T-cell (primary cell): ENCODE results near the gene CDK17. TPM values are rescaled to one million over a fixed set of nuclear protein-coding genes. Genes with fewer than 3 reads are reported as not detected.

Source experiments
- ATAC-seq, 4 experiments: fragments of 200-7000 bp in 3 of 4; fragments of 150-1000 bp in 1 of 4; cut with Tn5 transposase; replicated peaks in 1 of 4; 1 replicate in 3 of 4; 2 replicates in 1 of 4; pipeline ENCODE4 v1.10.0; 2021; ENCODE audit warnings: moderate library complexity in 3 of 4, mild to moderate bottlenecking in 2 of 4, moderate number of reproducible peaks in 1 of 4
- CTCF ChIA-PET, 2 donors: fragments of 300-600 bp; sonication (Branson Sonifier 250); formaldehyde crosslinking; loops; one replicate each; lab custom pipeline; 2022; ENCODE audit warnings: antibody characterized with exemption in 2 of 2; lab: Charles Lee
- POLR2A ChIA-PET, 2 donors: fragments of 300-600 bp; sonication (Branson Sonifier 250); formaldehyde crosslinking; loops; one replicate each; lab custom pipeline; 2022; ENCODE audit warnings: antibody characterized with exemption in 2 of 2; lab: Charles Lee
- DNase-seq, 35 experiments: peaks; one replicate each; pipeline versions ENCODE4 v3.0.0 to v3.0.0-alpha.2; 2013 to 2023
- H3K27ac ChIP-seq: one replicate; pipeline ENCODE4 v1.5.1; 2013; ENCODE audit warnings: low read length
- H3K27me3 ChIP-seq, 2 experiments: replicated peaks in 1 of 2; 1 replicate in 1 of 2; 2 replicates in 1 of 2; pipeline versions ENCODE4 v1.6.1 to v1.7.0; 2013; ENCODE audit warnings: low read length in 1 of 2, mixed read lengths in 1 of 2; ENCODE audit not compliant: control insufficient read depth in 2 of 2, insufficient read depth in 2 of 2; ENCODE audit errors: extremely low read depth in 1 of 2
- H3K36me3 ChIP-seq, 2 donors: 1 replicate in 1 of 2; 2 replicates in 1 of 2; pipeline versions ENCODE4 v1.6.1 to v1.7.0; 2013; ENCODE audit warnings: low read length in 1 of 2; ENCODE audit not compliant: control insufficient read depth in 2 of 2, insufficient read depth in 1 of 2; ENCODE audit errors: extremely low read depth in 1 of 2
- H3K4me1 ChIP-seq, 2 experiments: 1 replicate in 1 of 2; 2 replicates in 1 of 2; pipeline versions ENCODE4 v1.6.1 to v1.7.0; 2013; ENCODE audit warnings: low read length in 2 of 2, mixed read lengths in 1 of 2; ENCODE audit not compliant: insufficient read depth in 2 of 2, control insufficient read depth in 1 of 2; ENCODE audit errors: extremely low read depth in 1 of 2
- H3K4me3 ChIP-seq, 2 donors: 1 replicate in 1 of 2; 2 replicates in 1 of 2; pipeline versions ENCODE4 v1.5.1 to v1.7.0; 2013; ENCODE audit warnings: mild to moderate bottlenecking in 2 of 2, low read length in 1 of 2, moderate library complexity in 1 of 2; ENCODE audit not compliant: control insufficient read depth in 1 of 2; ENCODE audit errors: extremely low read depth in 1 of 2
- H3K9me3 ChIP-seq: 2 replicates; pipeline ENCODE4 v1.7.0; 2013
- H3K27ac Mint-ChIP-seq, 2 donors: one replicate each; pipeline ENCODE4 v1.8.0; 2020 to 2021; ENCODE audit warnings: mild to moderate bottlenecking in 2 of 2, mixed read lengths in 2 of 2
- H3K27me3 Mint-ChIP-seq, 2 donors: one replicate each; pipeline ENCODE4 v1.8.0; 2021 to 2022; ENCODE audit warnings: mixed read lengths in 2 of 2
- H3K36me3 Mint-ChIP-seq: one replicate; pipeline ENCODE4 v1.8.0; 2021; ENCODE audit warnings: mixed read lengths
- H3K4me1 Mint-ChIP-seq, 3 donors: one replicate each; pipeline ENCODE4 v1.8.0; 2020 to 2022; ENCODE audit warnings: mixed read lengths in 3 of 3, mild to moderate bottlenecking in 1 of 3
- H3K4me3 Mint-ChIP-seq, 3 donors: one replicate each; pipeline ENCODE4 v1.8.0; 2020 to 2022; ENCODE audit warnings: mild to moderate bottlenecking in 3 of 3, mixed read lengths in 3 of 3, moderate library complexity in 3 of 3
- H3K9me3 Mint-ChIP-seq, 3 donors: one replicate each; pipeline ENCODE4 v1.8.0; 2020 to 2022; ENCODE audit warnings: mixed read lengths in 3 of 3
- WGBS: methylation state at CpG from one replicate; pipeline ENCODE4 v1.1.5; 2013; ENCODE audit warnings: missing lambda C conversion rate; ENCODE audit not compliant: insufficient coverage; 5-methylcytosine and 5-hydroxymethylcytosine counted together
- total RNA-seq, 35 experiments: library from RNA in 6 of 35; stranded (reverse) in 6 of 35; fragments of 120-200 nt in 1 of 35; gene quantifications; one replicate each; pipeline versions ENCODE4 v1.2.1 to v1.2.4 and lab custom pipeline; 2013 to 2026

The CDK17 gene
- total RNA-seq, 5 donors from 2014 or later (not counting 1 experiment from before 2014, with no cell fraction given), result 56.4 to 114 (median 72.2) TPM

DNA sequence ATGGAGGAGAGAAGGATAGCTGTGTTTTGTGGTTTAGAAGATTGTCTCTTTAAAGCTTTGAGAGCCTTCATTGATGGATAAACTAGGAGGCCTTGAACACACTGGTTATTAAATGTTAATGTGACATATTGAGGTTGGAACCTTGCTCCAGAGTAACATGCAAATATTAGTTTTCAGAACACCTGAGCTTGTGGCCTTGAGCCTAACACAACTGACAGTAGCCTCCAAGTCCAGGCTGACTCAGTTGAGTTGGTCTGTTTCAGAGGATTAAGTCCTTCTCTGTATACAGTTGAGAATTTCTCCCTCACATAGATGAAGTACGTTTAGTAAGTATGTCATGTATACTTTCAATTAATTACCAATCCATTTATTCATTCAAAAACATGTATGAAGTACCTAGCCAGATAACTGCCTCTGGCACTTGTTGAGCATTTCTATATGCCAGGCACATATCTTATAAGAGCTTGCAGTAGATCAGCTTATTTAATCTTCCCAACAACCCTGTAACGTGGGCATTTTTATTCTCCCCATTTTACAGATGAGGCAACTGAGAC is 142.6 kb downstream of the CDK17 start:
- DNase-seq (no peak), ATAC-seq (no peak)
- H3K4me3 ChIP-seq, result no peak overlapping the region
- ChIA-PET CTCF (interaction anchor here (0.6 to 1.0 kb wide), 5 partner anchors 120 to 357 kb away, joined by 3 to 11 read pairs (median 4); no protein-coding TSS in a partner anchor), POLR2A (interaction anchor here (0.6 to 0.7 kb wide), 2 partner anchors 10 to 1301 kb away, joined by 4 to 11 read pairs; no protein-coding TSS in a partner anchor)
- peaks cover 6 to 32% of the 10 kb centered on the region in 2 experiments for H3K4me1 ChIP-seq
- no peaks in the 10 kb centered on the region for H3K27me3 ChIP-seq
- Mint-ChIP-seq H3K27me3 (no peaks in the 10 kb centered on the region), H3K4me1 (peaks cover 9 to 20% (median 18%) of the 10 kb centered on the region in 3 donors), H3K36me3 (peaks cover 33% of the 10 kb centered on the region), H3K4me3 (no peak overlapping the region), H3K9me3 (no peaks in the 10 kb centered on the region), H3K27ac (no peak overlapping the region)
- no CpG with 5 or more reads among the region's 2 CpGs for WGBS
- peak overlapping the region; percentile 32 for H3K27ac ChIP-seq
- H3K36me3 ChIP-seq, result peaks cover 12 to 49% of the 10 kb centered on the region in 2 donors
- H3K9me3 ChIP-seq, result no peaks in the 10 kb centered on the region

GRCh38 chr12:96256672-96257361 is 143.4 kb downstream of the CDK17 start:
- H3K27ac Mint-ChIP-seq, result no peak overlapping the region
- WGBS, result 90% methylated on average over 4 of the region's 7 CpGs
- no peak overlapping the region for H3K4me3 Mint-ChIP-seq
- H3K4me1 Mint-ChIP-seq, result peaks cover 9 to 27% (median 26%) of the 10 kb centered on the region in 3 donors
- no peaks in the 10 kb centered on the region for H3K9me3 Mint-ChIP-seq
- Histone ChIP-seq H3K4me3 (no peak overlapping the region), H3K27ac (peak overlapping the region; percentile 26), H3K27me3 (no peaks in the 10 kb centered on the region), H3K36me3 (peaks cover 12 to 50% of the 10 kb centered on the region in 2 donors), H3K9me3 (no peaks in the 10 kb centered on the region), H3K4me1 (peaks cover 6 to 32% of the 10 kb centered on the region in 2 experiments)
- POLR2A ChIA-PET, result no interaction called here
- DNase-seq (no peak), ATAC-seq (no peak)
- peaks cover 41% of the 10 kb centered on the region for H3K36me3 Mint-ChIP-seq
- CTCF ChIA-PET, result interaction anchor here in 1 of 2 donors (0.6 to 1.0 kb wide), 2 partner anchors 191 to 220 kb away, joined by 3 to 11 read pairs; no protein-coding TSS in a partner anchor
- no peaks in the 10 kb centered on the region for H3K27me3 Mint-ChIP-seq

DNA sequence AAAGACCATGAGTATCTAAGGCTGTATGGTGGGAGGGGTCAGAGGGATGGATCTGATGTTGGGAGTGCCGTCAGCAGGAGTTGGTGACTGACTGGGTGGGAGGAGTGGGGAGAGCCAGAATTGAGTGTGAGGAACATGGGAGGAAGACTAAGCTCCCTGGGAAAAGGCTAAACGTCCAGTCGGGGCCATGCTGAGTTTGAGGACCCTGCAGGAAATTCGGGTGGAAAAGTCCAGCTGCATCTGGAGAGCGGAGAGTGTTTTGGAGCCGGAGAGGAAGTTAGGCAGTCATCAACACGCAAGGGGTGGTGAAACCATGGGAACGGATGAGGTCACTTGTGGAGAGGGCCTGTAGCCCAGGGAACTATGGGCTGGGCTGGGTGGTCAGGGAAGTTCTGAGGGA is 145.2 kb downstream of the CDK17 start:
- peak overlapping the region; percentile 65 to 70 for H3K27ac Mint-ChIP-seq
- WGBS, result 96% methylated on average over 8 of the region's 8 CpGs
- CTCF ChIA-PET, result interaction anchor here in 1 of 2 donors (0.6 kb wide), 1 partner anchor 156 kb away, joined by 5 read pairs; no protein-coding TSS in a partner anchor
- POLR2A ChIA-PET, result interaction anchor here (0.5 to 1.2 kb wide), 3 partner anchors 11 to 189 kb away, joined by 3 to 5 read pairs (median 3); no protein-coding TSS in a partner anchor
- Histone ChIP-seq H3K36me3 (peaks cover 15 to 49% of the 10 kb centered on the region in 2 donors), H3K9me3 (no peaks in the 10 kb centered on the region), H3K4me3 (no peak overlapping the region), H3K27me3 (no peaks in the 10 kb centered on the region), H3K27ac (no peak overlapping the region), H3K4me1 (peaks cover 6 to 36% of the 10 kb centered on the region in 2 experiments)
- H3K4me3 Mint-ChIP-seq, result no peak overlapping the region
- no peak for ATAC-seq
- no peaks in the 10 kb centered on the region for H3K9me3 Mint-ChIP-seq
- DNase-seq, result no peak
- H3K4me1 Mint-ChIP-seq, result peaks cover under 1 to 38% (median 36%) of the 10 kb centered on the region in 3 donors
- no peaks in the 10 kb centered on the region for H3K27me3 Mint-ChIP-seq
- peaks cover 50% of the 10 kb centered on the region for H3K36me3 Mint-ChIP-seq

DNA sequence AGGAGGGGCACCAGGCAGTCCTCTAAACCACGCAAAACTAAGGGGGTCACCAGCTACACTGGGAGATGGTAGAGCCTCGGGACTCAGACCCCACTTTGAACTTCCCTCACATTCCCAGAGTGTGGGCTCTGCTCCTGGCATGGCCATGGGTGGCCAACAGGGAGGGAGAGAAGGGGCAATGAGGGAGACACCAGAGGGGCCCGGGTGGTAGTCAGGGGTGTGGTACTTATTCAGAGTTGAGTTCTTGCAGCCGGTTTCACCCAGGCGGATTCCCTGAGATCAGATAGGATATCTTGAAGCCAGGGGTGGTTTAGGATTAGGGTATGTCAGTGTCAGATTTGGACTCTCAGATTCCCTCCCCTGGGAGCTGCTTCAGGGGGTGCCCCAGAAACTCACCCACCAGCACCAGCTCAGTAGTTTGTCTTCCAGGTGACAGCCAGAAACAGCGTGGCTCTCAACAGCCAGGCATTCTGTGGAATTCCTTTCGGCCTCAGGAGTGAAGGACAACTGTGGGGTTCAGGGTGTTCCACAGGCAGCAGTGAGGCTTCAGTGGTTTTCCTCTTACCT is 150.0 kb downstream of the CDK17 start:
- peak overlapping the region; percentile 72 to 84 for H3K27ac Mint-ChIP-seq
- Histone ChIP-seq H3K27me3 (no peaks in the 10 kb centered on the region), H3K27ac (no peak overlapping the region), H3K4me3 (no peak overlapping the region), H3K9me3 (no peaks in the 10 kb centered on the region), H3K4me1 (peaks cover 0 to 29% of the 10 kb centered on the region in 2 experiments), H3K36me3 (peaks cover 32 to 71% of the 10 kb centered on the region in 2 donors)
- WGBS, result 95% methylated on average over 3 of the region's 7 CpGs
- no peak for DNase-seq
- H3K9me3 Mint-ChIP-seq, result no peaks in the 10 kb centered on the region
- CTCF ChIA-PET, result interaction anchor here in 1 of 2 donors (1.7 kb wide), 1 partner anchor 149 kb away, joined by 7 read pairs; the partner anchor contains the start of gene CDK17
- no peak for ATAC-seq
- H3K27me3 Mint-ChIP-seq, result no peaks in the 10 kb centered on the region
- H3K36me3 Mint-ChIP-seq, result peaks cover 72% of the 10 kb centered on the region
- no peak overlapping the region for H3K4me3 Mint-ChIP-seq
- POLR2A ChIA-PET, result interaction anchor here (0.6 to 1.3 kb wide), 2 partner anchors 8 to 31 kb away, joined by 3 read pairs; no protein-coding TSS in a partner anchor
- peaks cover 12 to 62% (median 59%) of the 10 kb centered on the region in 3 donors for H3K4me1 Mint-ChIP-seq

DNA sequence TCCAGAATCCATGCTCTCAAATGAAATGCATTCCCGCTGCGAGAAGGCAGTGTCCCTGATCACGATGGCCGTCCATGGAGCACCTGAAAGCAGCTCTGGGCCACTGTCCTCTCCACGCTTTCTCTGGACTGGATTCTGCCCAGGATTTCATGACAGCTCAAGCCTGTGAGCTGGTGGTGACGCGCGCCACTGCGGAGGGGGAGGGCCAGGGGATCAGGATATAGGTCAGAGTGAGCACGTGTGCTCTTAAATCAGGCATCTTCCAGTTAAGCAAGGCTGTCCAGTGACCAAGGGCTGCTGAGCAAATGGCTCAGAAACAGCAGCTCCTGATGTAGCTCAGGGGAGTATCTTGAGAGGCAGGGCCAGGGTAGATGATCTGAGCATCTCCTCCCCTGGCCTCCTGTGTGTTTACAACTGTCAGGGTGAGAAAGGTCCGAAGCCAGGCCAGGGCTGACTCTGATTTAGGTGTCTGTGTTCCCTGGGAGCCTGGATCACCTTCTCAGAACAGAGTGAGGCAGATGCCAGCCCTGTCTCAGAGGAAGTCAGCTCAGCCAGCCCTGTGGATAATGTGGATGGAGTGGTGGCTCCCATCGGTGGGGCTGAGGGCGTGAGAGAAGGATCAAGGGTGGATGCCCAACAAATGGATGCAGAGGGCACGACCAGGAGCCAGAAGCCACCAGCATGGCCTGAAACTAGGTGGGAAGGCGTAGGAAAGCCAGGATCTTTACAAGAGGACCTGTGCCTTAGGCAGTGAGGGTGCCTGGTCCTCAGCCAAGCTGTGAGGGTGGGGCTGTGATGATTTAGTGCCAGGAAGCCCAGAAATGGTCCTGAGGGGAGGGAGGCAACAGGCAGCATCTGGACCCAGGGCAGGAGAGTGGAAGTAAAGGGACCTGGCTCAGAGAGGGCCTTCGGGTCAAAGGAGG is 150.8 kb downstream of the CDK17 start:
- H3K4me1 ChIP-seq, result peaks cover 0 to 21% of the 10 kb centered on the region in 2 experiments
- Mint-ChIP-seq H3K27me3 (no peaks in the 10 kb centered on the region), H3K9me3 (no peaks in the 10 kb centered on the region), H3K27ac (peak overlapping the region; percentile 72 to 84), H3K36me3 (peaks cover 69% of the 10 kb centered on the region), H3K4me3 (no peak overlapping the region), H3K4me1 (peaks cover 12 to 66% (median 60%) of the 10 kb centered on the region in 3 donors)
- DNase-seq, result no peak
- H3K36me3 ChIP-seq, result peaks cover 30 to 71% of the 10 kb centered on the region in 2 donors
- CTCF ChIA-PET, result interaction anchor here in 1 of 2 donors (0.5 kb wide), 1 partner anchor 251 kb away, joined by 4 read pairs; no protein-coding TSS in a partner anchor
- no peak overlapping the region for H3K27ac ChIP-seq
- POLR2A ChIA-PET, result interaction anchor here in 1 of 2 donors (0.6 kb wide), 2 partner anchors 32 to 88 kb away, joined by 3 to 4 read pairs; no protein-coding TSS in a partner anchor
- no peak for ATAC-seq
- H3K9me3 ChIP-seq, result no peaks in the 10 kb centered on the region
- H3K4me3 ChIP-seq, result no peak overlapping the region
- WGBS, result 91% methylated on average over 14 of the region's 16 CpGs
- H3K27me3 ChIP-seq, result no peaks in the 10 kb centered on the region
